Measurements from ENCODE around the gene ABCD4.

DNA sequence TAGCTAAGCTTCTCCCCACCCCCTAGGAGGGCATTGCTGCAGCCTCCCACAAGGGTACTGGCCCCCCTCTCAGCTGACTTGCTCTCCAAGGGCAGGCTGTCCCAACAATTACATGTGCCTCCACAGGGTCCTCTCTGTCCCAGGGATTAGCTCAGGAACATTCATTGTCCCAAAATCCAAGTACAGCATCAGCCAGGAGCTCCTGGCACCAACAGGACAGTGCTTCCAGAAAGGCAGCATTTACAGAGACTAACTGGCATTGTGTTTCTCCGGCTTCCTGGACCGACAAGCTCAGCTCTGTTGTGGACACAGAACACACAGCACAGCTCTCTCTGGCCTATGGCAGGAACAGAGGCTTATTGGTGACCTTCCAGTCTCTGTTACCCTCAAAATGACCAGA lies 21.7 kb downstream of the ABCD4 start:
- TF ChIP-seq POLR2AphosphoS5 (IDR thresholded peaks at IDR 0.05) = no peak
- TF ChIP-seq, protein P1, sequence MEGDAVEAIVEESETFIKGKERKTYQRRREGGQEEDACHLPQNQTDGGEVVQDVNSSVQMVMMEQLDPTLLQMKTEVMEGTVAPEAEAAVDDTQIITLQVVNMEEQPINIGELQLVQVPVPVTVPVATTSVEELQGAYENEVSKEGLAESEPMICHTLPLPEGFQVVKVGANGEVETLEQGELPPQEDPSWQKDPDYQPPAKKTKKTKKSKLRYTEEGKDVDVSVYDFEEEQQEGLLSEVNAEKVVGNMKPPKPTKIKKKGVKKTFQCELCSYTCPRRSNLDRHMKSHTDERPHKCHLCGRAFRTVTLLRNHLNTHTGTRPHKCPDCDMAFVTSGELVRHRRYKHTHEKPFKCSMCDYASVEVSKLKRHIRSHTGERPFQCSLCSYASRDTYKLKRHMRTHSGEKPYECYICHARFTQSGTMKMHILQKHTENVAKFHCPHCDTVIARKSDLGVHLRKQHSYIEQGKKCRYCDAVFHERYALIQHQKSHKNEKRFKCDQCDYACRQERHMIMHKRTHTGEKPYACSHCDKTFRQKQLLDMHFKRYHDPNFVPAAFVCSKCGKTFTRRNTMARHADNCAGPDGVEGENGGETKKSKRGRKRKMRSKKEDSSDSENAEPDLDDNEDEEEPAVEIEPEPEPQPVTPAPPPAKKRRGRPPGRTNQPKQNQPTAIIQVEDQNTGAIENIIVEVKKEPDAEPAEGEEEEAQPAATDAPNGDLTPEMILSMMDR (IDR thresholded peaks at IDR 0.05) = no peak

All from gastroesophageal sphincter (tissue), 3 donors.